H1 (cell line): ENCODE measurements around the gene CBARP. TPM values are rescaled to one million over a fixed set of nuclear protein-coding genes. Genes with fewer than 3 reads are reported as not detected.

ENCODE experiments used
- CTCF ChIA-PET: fragments of 300-600 bp; sonication (Branson Sonifier 250); formaldehyde crosslinking; loops from one replicate; lab custom pipeline; 2021; ENCODE audit not compliant: partially characterized antibody; lab: Charles Lee
- POLR2A ChIA-PET: fragments of 300-600 bp; sonication (Branson Sonifier 250); formaldehyde crosslinking; loops from one replicate; lab custom pipeline; 2021; ENCODE audit warnings: inconsistent platforms; ENCODE audit not compliant: partially characterized antibody; lab: Charles Lee
- DNase-seq, 2 experiments: peaks; one replicate each; pipeline versions ENCODE4 v3.0.0 to v3.0.0-alpha.2; 2010 to 2022; ENCODE audit warnings: low spot score in 2 of 2, low read depth in 1 of 2, mixed read lengths in 1 of 2
- FAIRE-seq: peaks from 2 replicates; lab custom pipeline; 2011; peaks lifted over from hg19 to GRCh38; lab: Jason Lieb, UNC
- H2AFZ ChIP-seq: 2 replicates; pipeline ENCODE4 v1.8.1; 2012; ENCODE audit warnings: low read length, inconsistent platforms
- H2AK5ac ChIP-seq: 2 replicates; pipeline ENCODE4 v1.6.1; 2013; ENCODE audit warnings: low read depth, low read length
- H2BK120ac ChIP-seq: replicated peaks from 2 replicates; pipeline ENCODE3; 2013; ENCODE audit warnings: low read depth, low read length, inconsistent platforms
- H2BK12ac ChIP-seq: 2 replicates; pipeline ENCODE4 v1.6.1; 2013; ENCODE audit warnings: low read depth, low read length
- H2BK15ac ChIP-seq: 2 replicates; pipeline ENCODE4 v1.6.1; 2013; ENCODE audit warnings: low read length
- H2BK20ac ChIP-seq: 2 replicates; pipeline ENCODE4 v1.6.1; 2013; ENCODE audit warnings: low read length
- H2BK5ac ChIP-seq: 2 replicates; pipeline ENCODE4 v1.6.1; 2013; ENCODE audit warnings: low read depth, low read length
- H3K14ac ChIP-seq: 2 replicates; pipeline ENCODE4 v1.6.1; 2013; ENCODE audit warnings: inconsistent platforms; ENCODE audit not compliant: insufficient read length
- H3K18ac ChIP-seq: 2 replicates; pipeline ENCODE4 v1.6.1; 2013; ENCODE audit warnings: low read length; ENCODE audit errors: extremely low read depth
- H3K23ac ChIP-seq: 2 replicates; pipeline ENCODE4 v1.6.1; 2013; ENCODE audit warnings: inconsistent platforms; ENCODE audit not compliant: insufficient read length
- H3K23me2 ChIP-seq: 2 replicates; pipeline ENCODE4 v1.6.1; 2013; ENCODE audit warnings: low read depth, low read length
- H3K27ac ChIP-seq: 2 replicates; pipeline ENCODE4 v1.6.1; 2011; ENCODE audit warnings: low read depth, low read length, inconsistent platforms
- H3K27me3 ChIP-seq, 4 experiments: replicated peaks in 1 of 4; 1 replicate in 1 of 4; 2 replicates in 3 of 4; pipeline versions ENCODE4 v1.6.1 to v1.8.1; 2011 to 2013; ENCODE audit warnings: low read length in 3 of 4, mild to moderate bottlenecking in 3 of 4, inconsistent platforms in 2 of 4, mixed read lengths in 2 of 4, moderate library complexity in 1 of 4; ENCODE audit not compliant: control insufficient read depth in 3 of 4, insufficient read depth in 3 of 4; ENCODE audit errors: extremely low read depth in 1 of 4
- H3K36me3 ChIP-seq, 4 experiments: 2 replicates each; pipeline versions ENCODE4 v1.6.1 to v1.8.1; 2011 to 2013; ENCODE audit warnings: mild to moderate bottlenecking in 4 of 4, low read length in 3 of 4, moderate library complexity in 2 of 4, control low read depth in 1 of 4, inconsistent platforms in 1 of 4; ENCODE audit not compliant: insufficient read depth in 4 of 4, control insufficient read depth in 2 of 4
- H3K4ac ChIP-seq: replicated peaks from 2 replicates; pipeline ENCODE3; 2013; ENCODE audit warnings: low read length, low read depth, mixed read lengths, inconsistent platforms; ENCODE audit not compliant: insufficient read length
- H3K4me1 ChIP-seq, 4 experiments: replicated peaks in 1 of 4; 1 replicate in 1 of 4; 2 replicates in 3 of 4; pipeline versions ENCODE4 v1.6.1 to v1.8.1; 2011 to 2013; ENCODE audit warnings: low read length in 3 of 4, inconsistent platforms in 2 of 4, mixed read lengths in 1 of 4; ENCODE audit not compliant: insufficient read depth in 4 of 4, control insufficient read depth in 3 of 4
- H3K4me2 ChIP-seq, 2 experiments: 2 replicates each; pipeline versions ENCODE4 v1.6.1 to v1.8.1; 2011 to 2013; ENCODE audit warnings: low read depth in 2 of 2, low read length in 2 of 2, control low read depth in 1 of 2, inconsistent platforms in 1 of 2, mild to moderate bottlenecking in 1 of 2; ENCODE audit not compliant: insufficient read depth in 1 of 2
- H3K4me3 ChIP-seq, 4 experiments: fragments of 200-600, 300-600 bp in 1 of 4; sonication (generic), shearing (Covaris generic), sonication (Bioruptor Twin) in 1 of 4; 2 replicates each; pipeline versions ENCODE4 v1.5.1 to v1.8.1; 2011 to 2016; ENCODE audit warnings: low read length in 4 of 4, low read depth in 3 of 4, control low read depth in 2 of 4, inconsistent platforms in 2 of 4, mild to moderate bottlenecking in 2 of 4, mixed read lengths in 1 of 4, moderate library complexity in 1 of 4; ENCODE audit not compliant: insufficient read depth in 2 of 4; ENCODE audit errors: extremely low read depth in 1 of 4
- H3K56ac ChIP-seq: replicated peaks from 2 replicates; pipeline ENCODE3; 2013; ENCODE audit warnings: low read depth, mild to moderate bottlenecking, mixed read lengths, low read length, inconsistent platforms; ENCODE audit not compliant: insufficient read length
- H3K79me1 ChIP-seq: 2 replicates; pipeline ENCODE4 v1.6.1; 2013; ENCODE audit warnings: low read depth, low read length, control low read depth
- H3K79me2 ChIP-seq, 2 experiments: 2 replicates each; pipeline versions ENCODE4 v1.6.1 to v1.8.1; 2012 to 2013; ENCODE audit warnings: low read length in 2 of 2, mild to moderate bottlenecking in 2 of 2, inconsistent platforms in 1 of 2; ENCODE audit not compliant: insufficient read depth in 2 of 2, control insufficient read depth in 1 of 2
- H3K9ac ChIP-seq, 4 experiments: replicated peaks in 1 of 4; 1 replicate in 1 of 4; 2 replicates in 3 of 4; pipeline versions ENCODE4 v1.6.1 to v1.8.1; 2011 to 2013; ENCODE audit warnings: low read depth in 3 of 4, low read length in 3 of 4, control low read depth in 2 of 4, mild to moderate bottlenecking in 2 of 4, moderate library complexity in 2 of 4, inconsistent platforms in 1 of 4; ENCODE audit errors: extremely low read depth in 1 of 4
- H3K9me3 ChIP-seq, 2 experiments: 2 replicates each; pipeline versions ENCODE4 v1.6.1 to v1.8.1; 2012 to 2013; ENCODE audit warnings: mild to moderate bottlenecking in 2 of 2, moderate library complexity in 2 of 2, control low read depth in 1 of 2, inconsistent platforms in 1 of 2, low read depth in 1 of 2, low read length in 1 of 2, mixed read lengths in 1 of 2; ENCODE audit not compliant: insufficient read depth in 2 of 2
- H4K20me1 ChIP-seq, 2 experiments: replicated peaks in 1 of 2; 2 replicates each; pipeline versions ENCODE3 to v1.8.1; 2011 to 2013; ENCODE audit warnings: inconsistent platforms in 2 of 2, low read length in 2 of 2, mild to moderate bottlenecking in 1 of 2; ENCODE audit not compliant: insufficient read depth in 2 of 2, control insufficient read depth in 1 of 2
- H4K5ac ChIP-seq: 2 replicates; pipeline ENCODE4 v1.6.1; 2013; ENCODE audit warnings: low read length, low read depth, mixed read lengths, inconsistent platforms; ENCODE audit not compliant: insufficient read length
- H4K8ac ChIP-seq: 2 replicates; pipeline ENCODE4 v1.8.0; 2013; ENCODE audit warnings: mild to moderate bottlenecking, moderate library complexity, low read length, inconsistent platforms; ENCODE audit not compliant: insufficient read depth; ENCODE audit errors: extremely low read depth
- H4K91ac ChIP-seq: replicated peaks from 2 replicates; pipeline ENCODE3; 2013; ENCODE audit warnings: low read length, mixed read lengths, inconsistent platforms; ENCODE audit not compliant: insufficient read length
- ATF2 ChIP-seq: IDR thresholded peaks from 2 replicates; pipeline ENCODE4 v1.6.1; 2012; ENCODE audit warnings: low read length, inconsistent platforms
- POLR2A ChIP-seq, 2 experiments: IDR thresholded peaks; 1 replicate in 1 of 2; 2 replicates in 1 of 2; pipeline ENCODE4 v1.6.1; 2011; ENCODE audit warnings: low read depth in 2 of 2, low read length in 2 of 2, mild to moderate bottlenecking in 2 of 2; ENCODE audit errors: control extremely low read depth in 1 of 2
- RBBP5 ChIP-seq: IDR thresholded peaks from 2 replicates; pipeline ENCODE4 v1.7.1; 2012; ENCODE audit warnings: low read depth, mild to moderate bottlenecking, inconsistent platforms, low read length, moderate library complexity, borderline replicate concordance
- WGBS, 2 experiments: shearing (Covaris generic) in 1 of 2; methylation state at CpG; one replicate each; pipeline versions ENCODE4 v1.1.6 to v1.1.7; 2013 to 2015; ENCODE audit warnings: low lambda C conversion rate in 2 of 2, mixed read lengths in 2 of 2, inconsistent platforms in 1 of 2, low coverage in 1 of 2, missing lambda C conversion rate in 1 of 2; ENCODE audit not compliant: insufficient replicate concordance in 2 of 2, insufficient coverage in 1 of 2, insufficient read length in 1 of 2; ENCODE audit errors: extremely low coverage in 1 of 2, missing lambda C conversion rate in 1 of 2; 5-methylcytosine and 5-hydroxymethylcytosine counted together
- polyA plus RNA-seq, 7 experiments: library from polyadenylated mRNA; depleted of rRNA in 3 of 7; stranded (reverse) in 5 of 7; unstranded in 2 of 7; fragments of >200 nt in 5 of 7; fragments of 200-250 nt in 2 of 7; gene quantifications; 1 replicate in 5 of 7; 2 replicates in 1 of 7; 4 replicates in 1 of 7; pipeline versions ENCODE4 v1.2.1 to v1.2.3, GENCODE V29; 2011 to 2013; ENCODE audit warnings: missing spikeins in 2 of 7, mixed read lengths in 2 of 7
- total RNA-seq: library from RNA; stranded (reverse); fragmentation: NEBNext Ultra II Directional; extraction: Animal tissue kit (Norgen Biotek cat#: 25700); gene quantifications from 2 replicates; pipeline ENCODE4 v1.2.1, GENCODE V29; 2021

Gene CBARP
- total and polyA plus RNA-seq, 2 of the 8 experiments (the other 6 are each of a cell fraction or from before 2014, with no cell fraction given), result 4.9 to 14.7 TPM

- Histone ChIP-seq H2BK15ac (no peak overlapping the region), H3K18ac (no peak overlapping the region), H3K14ac (no peak overlapping the region), H2AFZ (no peak overlapping the region), H2BK5ac (peak overlapping the region; percentile 66; the same call in 1 of the 2 replicates), H3K4me1 (peaks cover 4 to 46% (median 31%) of the 10 kb centered on the region in 4 experiments), H3K56ac (no peak overlapping the region), H3K4me3 (peak overlapping the region in 1 of 4 experiments; percentile 88; a peak in 2 of 8 replicates), H4K91ac (no peak overlapping the region), H4K5ac (no peak overlapping the region), H2BK120ac (no peak overlapping the region), H4K8ac (no peak overlapping the region), H2BK12ac (no peak overlapping the region), H4K20me1 (peaks cover 7 to 25% of the 10 kb centered on the region in 2 experiments), H3K9ac (peak overlapping the region in 1 of 4 experiments; percentile 20; a peak in 1 of 7 replicates), H3K79me1 (peaks cover 17% of the 10 kb centered on the region), H3K27ac (no peak overlapping the region), H3K23me2 (peaks cover 21% of the 10 kb centered on the region; the same call in 1 of the 2 replicates), H3K27me3 (peaks cover 0 to 10% (median 5%) of the 10 kb centered on the region in 4 experiments; a peak in 4 of 7 replicates), H2BK20ac (no peak overlapping the region), H3K4ac (no peak overlapping the region), H3K79me2 (peaks cover 5 to 32% of the 10 kb centered on the region in 2 experiments), H3K4me2 (peak overlapping the region; percentile 18 to 83; a peak in 3 of 4 replicates), H3K9me3 (no peaks in the 10 kb centered on the region), H2AK5ac (no peak overlapping the region), H3K36me3 (peaks cover 33 to 46% (median 41%) of the 10 kb centered on the region in 4 experiments), H3K23ac (no peak overlapping the region)
- no peak for DNase-seq
- no peak for FAIRE-seq
- TF ChIP-seq RBBP5 (no peak), POLR2A (IDR thresholded peaks at IDR 0.05; ENCODE audit: control extremely low read depth in 1 of 2, low read depth in 2 of 2, low read length in 2 of 2) (peak; percentile 18 to 29; a peak in 2 of 3 replicates), ATF2 (0 out of 2 replicates have a peak, but pooled peaks have one; percentile 10)
- 82% methylated on average over 19 of the region's 26 CpGs; no CpG with 5 or more reads in 1 of the 2 experiments for WGBS, 2 experiments
- ChIA-PET CTCF (interaction anchor here (0.8 kb wide), 1 partner anchor 9 kb away, joined by 3 read pairs; no protein-coding TSS in a partner anchor), POLR2A (interaction anchor here (1.0 to 11.4 kb wide), 8 partner anchors 9 to 152 kb away, joined by 3 to 331 read pairs (median 3); partner anchors contain the start of gene CIRBP)
These were observed 33.2 kb upstream of the CBARP start for GRCh38 chr19:1270854-1271527.
